Esophagus muscularis mucosa (tissue), 4 donors: ENCODE data around the gene LHPP. TPM values are rescaled to one million over a fixed set of nuclear protein-coding genes. Genes with fewer than 3 reads are reported as not detected.

Source experiments
- DNase-seq: peaks from one replicate; pipeline ENCODE4 v3.0.0-alpha.2; 2017; ENCODE audit errors: extremely low spot score
- H3K27ac ChIP-seq, 4 donors: fragments of 200-600 bp; sonication (generic); replicated peaks in 1 of 4; 1 replicate in 3 of 4; 2 replicates in 1 of 4; pipeline ENCODE4 v1.5.1; 2016 to 2019; ENCODE audit warnings: mild to moderate bottlenecking in 1 of 4
- H3K27me3 ChIP-seq, 4 donors: fragments of 200-600 bp; sonication (generic); one replicate each; pipeline versions ENCODE4 v1.5.1 to v1.6.0; 2016 to 2019
- H3K36me3 ChIP-seq, 4 donors: fragments of 200-600 bp; sonication (generic); one replicate each; pipeline ENCODE4 v1.5.1; 2016 to 2019
- H3K4me1 ChIP-seq, 4 donors: fragments of 200-600 bp; sonication (generic); one replicate each; pipeline ENCODE4 v1.5.1; 2016 to 2019
- H3K4me3 ChIP-seq, 4 donors: fragments of 200-600 bp; sonication (generic); 1 replicate in 2 of 4; 2 replicates in 2 of 4; pipeline ENCODE4 v1.5.1; 2016 to 2019; ENCODE audit warnings: mild to moderate bottlenecking in 4 of 4, moderate library complexity in 1 of 4
- H3K9me3 ChIP-seq, 4 donors: fragments of 200-600 bp; sonication (generic); 1 replicate in 3 of 4; 2 replicates in 1 of 4; pipeline ENCODE4 v1.5.1; 2016 to 2019
- CTCF ChIP-seq, 3 experiments: fragments of 200-600 bp in 2 of 3; fragments of 450-650 bp in 1 of 3; sonication (generic) in 2 of 3; IDR thresholded peaks; one replicate each; pipeline ENCODE4 v1.5.1; 2017 to 2019; ENCODE audit warnings: antibody characterized with exemption in 3 of 3, mild to moderate bottlenecking in 2 of 3, moderate library complexity in 1 of 3
- EP300 ChIP-seq: sonication (generic); formaldehyde crosslinking; IDR thresholded peaks from one replicate; pipeline ENCODE4 v1.6.1; 2017; ENCODE audit warnings: antibody characterized with exemption
- POLR2A ChIP-seq: fragments of 450-650 bp; IDR thresholded peaks from one replicate; pipeline ENCODE4 v1.6.1; 2017; ENCODE audit warnings: antibody characterized with exemption, moderate library complexity, mild to moderate bottlenecking, low read depth
- POLR2AphosphoS5 ChIP-seq, 2 donors: sonication (generic); formaldehyde crosslinking; IDR thresholded peaks; one replicate each; pipeline ENCODE4 v1.6.1; 2017; ENCODE audit warnings: antibody characterized with exemption in 2 of 2
- WGBS: methylation state at CpG from one replicate; pipeline ENCODE4 v1.1.5; 2018; 5-methylcytosine and 5-hydroxymethylcytosine counted together
- intact Hi-C: fragments of 100-400 bp; cut with DNase I; formaldehyde crosslinking; loops from one replicate; pipeline ENCODE4 v1.15.1; 2023
- total RNA-seq, 4 donors: library from RNA; depleted of rRNA; stranded (reverse); fragments of >200 nt; gene quantifications; one replicate each; pipeline versions ENCODE4 v1.1.0 to v1.2.1, GENCODE V29; 2016

Gene LHPP
- total RNA-seq, 4 donors from 2014 or later = 10.8 to 20.9 (median 15.7) TPM

- no peak for DNase-seq
- Histone ChIP-seq H3K27ac (no peak overlapping the region), H3K27me3 (no peaks in the 10 kb centered on the region), H3K36me3 (no peaks in the 10 kb centered on the region), H3K4me1 (peaks cover 22 to 28% (median 27%) of the 10 kb centered on the region in 4 donors), H3K4me3 (no peak overlapping the region), H3K9me3 (no peaks in the 10 kb centered on the region)
- 80% methylated on average over 9 of the region's 9 CpGs for WGBS
- TF ChIP-seq POLR2AphosphoS5 (IDR thresholded peaks at IDR 0.05) (no peak), EP300 (no peak), CTCF (IDR thresholded peaks at IDR 0.05) (no peak), POLR2A (no peak)
- intact Hi-C loops = no loop called here
Measured at GRCh38 chr10:124564881-124565280, 103.3 kb downstream of the LHPP start.

- Histone ChIP-seq H3K4me3 (no peak overlapping the region), H3K36me3 (no peaks in the 10 kb centered on the region), H3K27ac (no peak overlapping the region), H3K27me3 (no peaks in the 10 kb centered on the region), H3K9me3 (no peaks in the 10 kb centered on the region), H3K4me1 (peaks cover 14 to 20% (median 18%) of the 10 kb centered on the region in 4 donors)
- DNase-seq = no peak
- TF ChIP-seq POLR2AphosphoS5 (IDR thresholded peaks at IDR 0.05) (no peak), CTCF (IDR thresholded peaks at IDR 0.05) (peak; percentile 16 to 39 (median 37))
- 81% methylated on average over 9 of the region's 27 CpGs for WGBS
- intact Hi-C loops = no loop called here
Measured at GRCh38 chr10:124565565-124566221, 104.1 kb downstream of the LHPP start.

- Histone ChIP-seq H3K9me3 (no peaks in the 10 kb centered on the region), H3K36me3 (no peaks in the 10 kb centered on the region), H3K27me3 (no peaks in the 10 kb centered on the region), H3K27ac (no peak overlapping the region), H3K4me1 (peaks cover 10 to 14% (median 12%) of the 10 kb centered on the region in 4 donors), H3K4me3 (no peak overlapping the region)
- TF ChIP-seq POLR2AphosphoS5 (IDR thresholded peaks at IDR 0.05) = no peak
- TF ChIP-seq EP300 = no peak
- TF ChIP-seq CTCF (IDR thresholded peaks at IDR 0.05) = no peak
- TF ChIP-seq POLR2A = no peak
- intact Hi-C loops = no loop called here
- 94% methylated on average over 2 of the region's 9 CpGs for WGBS
- no peak for DNase-seq
Measured at GRCh38 chr10:124566222-124566888, 104.7 kb downstream of the LHPP start.

- Histone ChIP-seq H3K4me1 (peaks cover 8 to 11% (median 10%) of the 10 kb centered on the region in 4 donors), H3K36me3 (no peaks in the 10 kb centered on the region), H3K27ac (no peak overlapping the region), H3K4me3 (no peak overlapping the region), H3K27me3 (no peaks in the 10 kb centered on the region), H3K9me3 (no peaks in the 10 kb centered on the region)
- WGBS = 91% methylated on average over 28 of the region's 33 CpGs
- intact Hi-C loops = no loop called here
- no peak for DNase-seq
- no peak for TF ChIP-seq POLR2A
- no peak for TF ChIP-seq EP300
- no peak for TF ChIP-seq CTCF (IDR thresholded peaks at IDR 0.05)
- no peak for TF ChIP-seq POLR2AphosphoS5 (IDR thresholded peaks at IDR 0.05)
Measured at GRCh38 chr10:124566981-124567835, 105.6 kb downstream of the LHPP start.
